Fibroblast of skin of right biceps (primary cell): Measurements from ENCODE around the gene HNRNPU.

Source experiments
- DNase-seq: peaks from one replicate; pipeline ENCODE4 v3.0.0-alpha.2; 2013

The HNRNPU gene

GRCh38 chr1:244862699-244863490, 1.4 kb downstream of the HNRNPU start:
- DNase-seq: peak; percentile 96

GRCh38 chr1:244862354-244862698, 2.0 kb downstream of the HNRNPU start:
- no peak for DNase-seq

GRCh38 chr1:244861683-244862082, 2.7 kb downstream of the HNRNPU start:
- DNase-seq: no peak

- DNase-seq: no peak
Measured at GRCh38 chr1:244860914-244861610, 3.3 kb downstream of the HNRNPU start.

- no peak for DNase-seq
Measured at GRCh38 chr1:244860078-244860477, 4.3 kb downstream of the HNRNPU start.

GRCh38 chr1:244858357-244858756, 6.0 kb downstream of the HNRNPU start:
- DNase-seq: no peak

- DNase-seq: no peak
Measured at GRCh38 chr1:244857761-244858160, 6.6 kb downstream of the HNRNPU start.

GRCh38 chr1:244854865-244855578, 9.3 kb downstream of the HNRNPU start:
- no peak for DNase-seq

- no peak for DNase-seq
Measured at GRCh38 chr1:244854166-244854565, 10.2 kb downstream of the HNRNPU start.

GRCh38 chr1:244852694-244853093, 11.6 kb downstream of the HNRNPU start:
- no peak for DNase-seq

- no peak for DNase-seq
Measured at GRCh38 chr1:244851546-244852231, 12.7 kb downstream of the HNRNPU start.

GRCh38 chr1:244850896-244851295, 13.4 kb downstream of the HNRNPU start:
- DNase-seq: no peak

GRCh38 chr1:244850099-244850852, 14.1 kb downstream of the HNRNPU start:
- DNase-seq: no peak

GRCh38 chr1:244849189-244849866, 15.0 kb downstream of the HNRNPU start:
- no peak for DNase-seq

- no peak for DNase-seq
Measured at GRCh38 chr1:244846653-244847052, 17.7 kb downstream of the HNRNPU start.

GRCh38 chr1:244844155-244845121, 19.9 kb downstream of the HNRNPU start:
- DNase-seq: no peak

- DNase-seq: peak; percentile 53
Measured at GRCh38 chr1:244843148-244843978, 21.0 kb downstream of the HNRNPU start.

GRCh38 chr1:244841273-244841927, 22.9 kb downstream of the HNRNPU start:
- no peak for DNase-seq

GRCh38 chr1:244840219-244840794, 24.0 kb downstream of the HNRNPU start:
- no peak for DNase-seq
